GM12878 (cell line): ENCODE measurements around the gene PRC1. TPM values are rescaled to one million over a fixed set of nuclear protein-coding genes. Genes with fewer than 3 reads are reported as not detected.

ENCODE experiments used
- BCL3 ChIP-seq: IDR thresholded peaks from 2 replicates; pipeline ENCODE4 v1.6.1; 2011; ENCODE audit warnings: borderline replicate concordance, low read depth, mild to moderate bottlenecking, moderate library complexity, low read length; ENCODE audit not compliant: insufficient read depth, poor library complexity, severe bottlenecking
- BHLHE40 ChIP-seq, 2 experiments: fragments of 450-650 bp in 1 of 2; IDR thresholded peaks; 2 replicates each; pipeline ENCODE4 v1.6.1; 2011 to 2017; ENCODE audit warnings: low read depth in 2 of 2, borderline replicate concordance in 1 of 2, improper control_type of control experiment in 1 of 2, low read length in 1 of 2, mild to moderate bottlenecking in 1 of 2
- BRCA1 ChIP-seq: IDR thresholded peaks from 2 replicates; pipeline ENCODE4 v1.6.1; 2011; ENCODE audit warnings: low read depth, low read length, improper control_type of control experiment
- CBFB ChIP-seq: IDR thresholded peaks from 2 replicates; pipeline ENCODE4 v1.6.1; 2016; ENCODE audit warnings: antibody characterized with exemption, low read depth
- E4F1 ChIP-seq: fragments of 450-650 bp; IDR thresholded peaks from 2 replicates; pipeline ENCODE4 v1.6.1; 2018; ENCODE audit warnings: borderline replicate concordance, mild to moderate bottlenecking; ENCODE audit not compliant: partially characterized antibody
- ETV6 ChIP-seq, 2 experiments: fragments of 450-650 bp in 1 of 2; IDR thresholded peaks in 1 of 2; conservative IDR thresholded peaks in 1 of 2; 2 replicates each; pipeline ENCODE4 v1.6.1; 2014; ENCODE audit warnings: antibody characterized with exemption in 1 of 2, borderline replicate concordance in 1 of 2, low read depth in 1 of 2, mild to moderate bottlenecking in 1 of 2, moderate library complexity in 1 of 2
- EZH2 ChIP-seq: IDR thresholded peaks from 2 replicates; pipeline ENCODE4 v1.6.1; 2012; ENCODE audit warnings: low read depth, mild to moderate bottlenecking, control low read depth, inconsistent platforms, low read length, borderline replicate concordance; ENCODE audit not compliant: control insufficient read depth
- IKZF2 ChIP-seq, 2 experiments: fragments of 450-650 bp; IDR thresholded peaks; 2 replicates each; pipeline ENCODE4 v1.6.1; 2017; ENCODE audit warnings: mild to moderate bottlenecking in 2 of 2, moderate library complexity in 2 of 2
- KAT2A ChIP-seq: conservative IDR thresholded peaks from 2 replicates; pipeline ENCODE4 v1.6.1; 2011; ENCODE audit warnings: low read depth, low read length; ENCODE audit not compliant: control insufficient read depth
- MXI1 ChIP-seq: fragments of 150-350 bp; IDR thresholded peaks from 2 replicates; pipeline ENCODE4 v1.6.1; 2011; ENCODE audit warnings: low read depth, mild to moderate bottlenecking, inconsistent platforms, low read length, improper control_type of control experiment
- POLR2AphosphoS2 ChIP-seq: IDR thresholded peaks from 2 replicates; pipeline ENCODE4 v1.6.1; 2011; ENCODE audit warnings: low read depth, mild to moderate bottlenecking, low read length, improper control_type of control experiment, moderate library complexity
- POLR2AphosphoS5 ChIP-seq: IDR thresholded peaks from 2 replicates; pipeline ENCODE4 v1.6.1; 2011; ENCODE audit warnings: mild to moderate bottlenecking, low read length, inconsistent platforms
- RAD21 ChIP-seq: IDR thresholded peaks from 2 replicates; pipeline ENCODE4 v1.6.1; 2011; ENCODE audit warnings: mild to moderate bottlenecking, low read depth, low read length, moderate library complexity; ENCODE audit not compliant: insufficient read depth
- RB1 ChIP-seq: fragments of 450-650 bp; formaldehyde crosslinking; IDR thresholded peaks from 2 replicates; pipeline ENCODE4 v1.6.1; 2017; ENCODE audit warnings: mild to moderate bottlenecking, borderline replicate concordance
- RELB ChIP-seq: fragments of 450-650 bp; IDR thresholded peaks from 2 replicates; pipeline ENCODE4 v1.6.1; 2017; ENCODE audit warnings: low read depth, mild to moderate bottlenecking, moderate library complexity
- SIX5 ChIP-seq: IDR thresholded peaks from 2 replicates; pipeline ENCODE4 v1.6.1; 2011; ENCODE audit warnings: mild to moderate bottlenecking, low read depth, low read length, moderate library complexity; ENCODE audit not compliant: severe bottlenecking
- SREBF2 ChIP-seq: IDR thresholded peaks from 2 replicates; pipeline ENCODE4 v1.6.1; 2012; ENCODE audit warnings: mild to moderate bottlenecking, low read length
- SUPT20H ChIP-seq: IDR thresholded peaks from 2 replicates; pipeline ENCODE4 v1.6.1; 2011; ENCODE audit warnings: low read depth, mild to moderate bottlenecking, low read length, moderate library complexity, borderline replicate concordance; ENCODE audit not compliant: control insufficient read depth
- SUZ12 ChIP-seq: fragments of 200-600 bp; sonication (generic); IDR thresholded peaks from one replicate; pipeline ENCODE4 v1.6.1; 2018; ENCODE audit warnings: antibody characterized with exemption, mild to moderate bottlenecking; ENCODE audit not compliant: unreplicated experiment
- TBL1XR1 ChIP-seq: IDR thresholded peaks from 2 replicates; pipeline ENCODE4 v1.6.1; 2012; ENCODE audit warnings: low read depth, low read length, improper control_type of control experiment
- ZBTB33 ChIP-seq: fragments of 450-650 bp; IDR thresholded peaks from 2 replicates; pipeline ENCODE4 v1.6.1; 2017; ENCODE audit warnings: mild to moderate bottlenecking
- ZNF274 ChIP-seq: IDR thresholded peaks from one replicate; pipeline ENCODE4 v1.8.0; 2011; ENCODE audit not compliant: insufficient read length, insufficient read depth
- polyA plus RNA-seq, 11 experiments: library from polyadenylated mRNA; depleted of rRNA in 4 of 11; unstranded in 6 of 11; stranded (reverse) in 5 of 11; fragments of >200 nt; fragmentation: Nextera tagmentation in 4 of 11; fragmentation: Illumina TruSeq in 1 of 11; extraction: Ambion mirVana in 4 of 11; extraction: Trizol in 1 of 11; gene quantifications; 1 replicate in 1 of 11; 2 replicates in 10 of 11; pipeline versions ENCODE4 v1.2.1 to v1.2.3, GENCODE V29; 2011 to 2016; ENCODE audit warnings: inconsistent platforms in 2 of 11, missing spikeins in 2 of 11, low read depth in 1 of 11
- total RNA-seq, 4 experiments: library from RNA; depleted of rRNA in 3 of 4; stranded (reverse); fragments of >200 nt in 3 of 4; fragmentation: Illumina TruSeq in 1 of 4; extraction: Trizol in 1 of 4; gene quantifications; 2 replicates each; pipeline versions ENCODE4 v1.2.1 to v1.2.3, GENCODE V29; 2013 to 2021

Gene PRC1
- total and polyA plus RNA-seq, 10 of the 15 experiments (the other 5 are each of a cell fraction or from before 2014, with no cell fraction given): 100 to 241 (median 131) TPM

- TF ChIP-seq SUZ12 (no peak), BHLHE40 (IDR thresholded peaks at IDR 0.05; ENCODE audit: borderline replicate concordance in 1 of 2, low read depth in 2 of 2, low read length in 1 of 2) (peak; percentile 43 to 48; a peak in 2 of 4 replicates), BRCA1 (no peak), CBFB (no peak), RAD21 (no peak), POLR2AphosphoS2 (no peak), TBL1XR1 (no peak), RELB (peak; percentile 64; the same call in 1 of the 2 replicates), IKZF2 (IDR thresholded peaks at IDR 0.05) (peak; percentile 52 to 57; a peak in 3 of 4 replicates), MXI1 (no peak), KAT2A (no peak), E4F1 (no peak), POLR2AphosphoS5 (no peak), EZH2 (no peak), ZNF274 (no peak), ZBTB33 (no peak), SUPT20H (no peak), SREBF2 (no peak), ETV6 (conservative IDR thresholded peaks at IDR 0.05 in 1 of 2, IDR thresholded peaks at IDR 0.05 in 1 of 2; ENCODE audit: borderline replicate concordance in 1 of 2, low read depth in 1 of 2) (peak in 1 of 2 experiments; percentile 57; a peak in 1 of 4 replicates), SIX5 (no peak), BCL3 (no peak), RB1 (no peak)
Measured at GRCh38 chr15:90924375-90924774, 70.0 kb downstream of the PRC1 start (continued).
